ENCODE measurements around the gene KLF9.
"Not testable (repeated sequence)": the region's sequence is repeated elsewhere in the genome, so short reads cannot be mapped to it uniquely, and the experiment has no call there.

The KLF9 gene

DNA sequence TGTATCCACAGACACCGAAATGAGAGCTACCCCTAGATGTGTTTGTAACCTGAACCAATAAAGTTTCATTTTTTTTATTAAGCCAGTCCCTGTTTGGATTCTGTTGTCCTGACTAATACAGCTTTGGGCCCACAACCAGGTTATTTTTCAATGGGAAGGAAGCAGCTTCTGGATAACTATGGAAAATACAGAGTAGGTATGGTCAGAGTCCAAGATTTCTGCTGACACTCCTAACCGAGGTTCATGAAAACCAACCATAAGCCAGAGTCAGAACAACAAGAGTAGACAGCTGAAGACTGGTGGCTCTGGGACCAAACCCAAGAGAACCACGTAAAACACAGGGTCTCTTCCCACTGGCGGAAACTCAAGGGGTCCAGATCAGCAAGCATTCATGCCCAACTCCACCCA is 10.8 kb downstream of the KLF9 start:
- no peak for DNase-seq (ENCODE audit: low read depth)

DNA sequence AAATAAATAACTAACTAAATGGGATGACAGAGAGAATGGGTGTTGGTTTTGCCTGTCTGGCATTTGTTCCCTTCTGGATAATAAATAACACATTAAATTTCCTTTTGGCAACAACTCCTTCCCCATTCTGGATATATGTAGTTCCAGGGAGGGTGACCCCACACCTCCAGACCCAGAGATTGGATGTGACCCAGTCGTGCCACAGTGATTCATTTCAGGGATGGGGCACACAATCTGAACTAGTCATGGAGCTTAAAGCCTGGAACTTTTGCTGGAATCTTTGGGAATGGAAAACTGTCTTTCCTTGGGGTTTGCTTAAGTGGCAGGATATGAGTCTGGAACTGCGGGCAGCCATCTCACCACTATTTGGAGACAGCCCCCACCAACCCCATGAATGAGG is 11.3 kb downstream of the KLF9 start:
- no peak for DNase-seq (ENCODE audit: low read depth)

GRCh38 chr9:70402213-70402612 is 12.2 kb downstream of the KLF9 start:
- DNase-seq (ENCODE audit: low read depth): no peak

- DNase-seq (ENCODE audit: low read depth): not testable (repeated sequence)
Observed at GRCh38 chr9:70401241-70401640, 13.2 kb downstream of the KLF9 start.

- no peak for DNase-seq (ENCODE audit: low read depth)
Observed at GRCh38 chr9:70400107-70400892, 14.2 kb downstream of the KLF9 start.

DNA sequence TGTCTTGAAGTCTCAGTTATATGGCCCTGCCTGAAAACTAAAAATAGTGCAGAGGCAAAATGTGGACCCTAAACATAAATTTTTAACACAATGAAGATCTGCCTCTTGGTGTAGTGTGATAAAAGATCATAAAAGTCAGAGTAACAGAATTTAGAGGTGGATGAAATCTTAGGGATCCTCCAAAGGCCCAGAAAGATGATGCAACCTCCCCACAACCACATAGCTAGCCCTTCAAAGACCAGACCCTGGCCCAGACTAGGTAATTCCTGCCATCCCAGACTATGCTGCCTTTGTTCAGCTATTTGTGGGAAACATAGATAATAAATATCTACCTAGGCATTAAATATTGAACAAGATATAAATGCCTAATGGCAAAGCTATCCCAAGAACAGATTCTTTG is 15.3 kb downstream of the KLF9 start:
- no peak for DNase-seq (ENCODE audit: low read depth)

- no peak for DNase-seq (ENCODE audit: low read depth)
Observed at GRCh38 chr9:70398145-70398556, 16.3 kb downstream of the KLF9 start.

GRCh38 chr9:70395652-70396051 is 18.8 kb downstream of the KLF9 start:
- DNase-seq (ENCODE audit: low read depth): no peak

DNA sequence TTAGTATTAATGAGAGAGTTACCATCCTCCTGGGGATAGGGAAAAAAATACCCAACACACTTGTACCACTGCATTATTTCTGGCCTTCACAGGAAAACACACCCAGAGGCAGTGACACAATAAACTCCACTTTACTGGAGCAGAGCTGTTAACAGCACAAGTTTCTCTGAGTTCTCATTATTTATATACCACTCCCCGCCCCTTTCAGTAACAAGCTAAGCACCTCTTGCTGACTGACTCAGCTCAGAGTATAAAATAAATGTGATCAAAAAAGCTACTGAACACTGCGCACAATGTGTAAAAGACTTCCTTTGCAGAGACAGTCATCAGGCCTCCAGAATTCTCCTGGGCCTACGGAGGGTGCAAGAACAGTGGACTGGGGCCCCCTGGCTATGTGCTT is 21.6 kb downstream of the KLF9 start:
- DNase-seq (ENCODE audit: low read depth): no peak

- DNase-seq (ENCODE audit: low read depth): no peak
Observed at GRCh38 chr9:70392189-70392588, 22.3 kb downstream of the KLF9 start.

- no peak for DNase-seq (ENCODE audit: low read depth)
Observed at GRCh38 chr9:70390933-70391341, 23.5 kb downstream of the KLF9 start.

DNA sequence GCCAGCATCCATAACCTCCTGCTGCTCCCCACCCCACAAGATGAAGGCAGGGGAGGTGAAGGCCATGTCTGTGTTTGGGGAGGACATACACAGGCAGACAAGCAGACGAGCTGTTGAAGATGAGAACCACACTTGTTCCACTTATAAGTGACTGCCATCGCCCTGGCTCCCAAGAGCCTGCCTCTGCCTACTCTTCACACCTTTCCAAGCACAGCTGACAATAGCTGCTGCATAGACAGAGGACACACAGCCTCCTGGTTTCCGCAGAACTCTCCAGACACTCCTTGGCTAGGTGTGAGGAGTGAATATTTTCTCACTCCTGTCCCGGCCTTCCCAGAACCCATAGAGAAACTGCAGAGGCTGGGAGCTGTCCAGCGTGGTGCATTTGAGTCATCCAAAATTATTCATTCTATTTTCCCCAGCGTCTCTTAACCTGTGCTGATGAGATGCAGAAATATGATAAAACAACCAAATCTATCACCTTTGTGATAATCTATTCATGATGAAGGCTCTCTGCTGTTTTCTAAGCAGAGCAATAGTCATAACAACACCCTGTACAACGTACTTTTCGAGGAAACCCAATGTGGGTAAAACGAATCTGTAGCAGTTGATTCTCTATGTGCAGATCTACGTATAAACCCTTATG is 24.7 kb downstream of the KLF9 start:
- DNase-seq (ENCODE audit: low read depth): no peak

DNA sequence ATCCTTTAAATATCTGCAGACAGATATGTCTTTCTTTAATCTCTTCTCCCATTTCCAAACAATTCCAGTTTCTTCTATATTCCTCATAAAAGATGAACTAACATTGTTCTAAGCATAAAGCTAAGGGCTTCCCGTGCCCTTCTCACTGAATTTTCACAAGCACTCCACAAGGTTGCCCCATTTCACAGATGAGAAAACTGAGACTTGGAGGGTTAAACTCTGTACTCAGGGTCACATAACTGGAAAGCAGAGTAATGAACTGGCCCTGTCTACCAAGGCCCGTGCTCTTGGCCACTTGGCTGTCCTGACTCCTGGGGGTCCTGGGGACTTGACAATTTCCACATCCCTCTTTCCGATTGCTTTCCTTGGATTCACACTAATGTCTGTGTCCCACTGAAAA is 25.3 kb downstream of the KLF9 start:
- DNase-seq (ENCODE audit: low read depth): no peak

DNA sequence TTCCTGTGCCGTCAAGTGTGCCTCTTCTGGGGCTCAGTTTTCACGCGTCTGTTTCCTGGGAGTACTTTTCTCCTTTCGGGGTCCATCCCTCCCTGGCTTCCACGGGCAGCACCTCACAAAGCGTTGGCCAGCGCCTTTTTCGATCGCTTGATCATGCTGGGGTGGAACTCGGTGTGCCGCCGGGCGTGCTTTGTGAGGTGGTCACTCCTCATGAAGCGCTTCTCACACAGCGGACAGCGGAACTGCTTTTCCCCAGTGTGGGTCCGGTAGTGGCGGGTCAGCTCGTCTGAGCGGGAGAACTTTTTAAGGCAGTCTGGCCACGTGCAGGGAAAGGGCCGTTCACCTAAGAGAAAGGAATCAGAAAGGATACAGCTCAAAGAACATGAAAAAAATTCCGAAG is 26.8 kb downstream of the KLF9 start:
- no peak for DNase-seq (ENCODE audit: low read depth)

DNA sequence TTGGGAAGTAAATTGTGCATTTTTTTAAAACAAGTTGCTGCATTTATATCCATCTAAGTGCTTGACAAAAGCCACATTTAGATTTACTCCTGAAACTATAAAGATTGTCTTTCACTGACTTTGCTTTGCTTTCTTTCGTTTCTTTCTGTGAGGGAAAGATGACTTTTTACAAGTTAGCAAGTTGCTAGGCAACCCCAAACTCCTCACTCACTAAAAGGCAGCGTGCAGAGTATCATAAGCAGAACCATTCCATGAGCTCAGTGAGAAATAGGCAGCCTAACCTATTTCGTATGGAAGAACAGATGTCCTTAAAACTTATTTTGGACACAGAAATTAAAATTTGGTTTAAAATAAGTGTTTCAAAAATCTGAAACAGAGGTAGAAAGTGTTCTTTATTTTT is 29.0 kb downstream of the KLF9 start:
- no peak for DNase-seq (ENCODE audit: low read depth)

DNA sequence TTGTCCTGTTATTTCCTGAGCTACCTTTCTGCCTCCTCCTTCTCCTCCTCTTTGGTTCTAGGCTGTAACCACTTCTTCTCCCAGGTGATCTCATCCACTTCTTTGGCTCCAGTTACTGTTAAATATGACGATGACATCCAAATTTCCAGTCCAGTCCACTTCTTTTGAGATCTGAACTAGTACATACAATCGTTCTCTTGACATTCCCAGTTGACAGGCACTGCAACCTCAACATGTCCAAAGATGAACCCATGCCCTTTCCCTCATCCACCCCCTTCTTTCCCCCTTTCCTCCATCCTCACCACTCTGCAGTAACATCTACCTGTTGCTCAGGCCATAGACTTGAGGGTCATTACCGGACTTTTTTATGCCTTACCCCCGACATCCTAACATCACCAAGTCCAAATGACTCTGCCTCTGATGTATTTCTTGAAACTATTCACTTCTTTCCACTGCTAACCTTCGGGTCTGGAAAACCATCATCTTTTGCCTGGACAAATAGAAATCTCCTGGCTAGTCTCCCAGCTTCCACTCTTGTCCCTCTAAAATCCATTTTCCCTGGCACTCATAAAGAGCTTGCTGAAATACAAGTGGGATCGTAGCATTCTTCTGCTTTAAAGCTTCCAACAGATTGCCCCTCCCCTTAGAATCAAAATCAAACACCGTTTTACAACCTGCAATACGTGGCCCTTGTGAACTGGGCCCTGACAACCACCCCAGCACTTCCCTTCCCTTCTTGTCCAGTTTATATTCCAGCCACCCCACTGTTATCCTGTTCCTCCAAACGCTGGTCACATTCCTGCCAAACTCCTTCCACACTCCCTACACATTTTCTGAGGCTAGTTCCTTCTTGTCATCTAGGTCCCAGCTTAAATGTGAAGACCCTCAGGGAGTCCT is 31.5 kb downstream of the KLF9 start:
- DNase-seq (ENCODE audit: low read depth): no peak

- DNase-seq (ENCODE audit: low read depth): no peak
Observed at GRCh38 chr9:70382046-70382708, 32.3 kb downstream of the KLF9 start.

- no peak for DNase-seq (ENCODE audit: low read depth)
Observed at GRCh38 chr9:70374962-70375618, 39.4 kb downstream of the KLF9 start.

DNA sequence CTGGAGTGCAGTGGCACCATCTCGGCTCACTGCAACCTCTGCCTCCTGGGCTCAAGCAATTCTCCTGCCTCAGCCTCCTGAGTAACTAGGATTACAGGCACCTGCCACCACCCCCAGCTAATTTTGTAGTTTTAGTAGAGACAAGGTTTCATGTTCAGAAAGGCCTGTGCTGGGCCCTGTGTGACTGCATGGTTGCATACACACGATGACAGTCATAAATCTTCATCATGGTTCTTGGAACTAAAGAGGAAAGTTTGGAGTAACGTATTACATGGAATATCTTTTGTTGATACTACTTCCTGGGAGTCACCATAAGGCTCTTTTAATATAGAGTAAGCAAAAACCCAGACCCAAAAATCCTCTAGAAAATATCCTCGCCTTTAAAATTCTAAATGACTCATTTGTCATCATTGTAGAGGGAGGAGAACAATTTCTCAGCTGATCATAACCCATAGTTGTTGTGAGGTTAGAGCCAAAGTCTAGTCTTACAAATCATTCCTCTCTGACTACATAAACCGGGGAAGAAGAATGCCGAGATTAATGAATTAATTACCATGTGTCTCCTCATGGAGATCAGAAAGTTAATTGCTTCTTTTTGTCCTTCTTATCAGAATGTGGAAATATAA is 47.0 kb downstream of the KLF9 start:
- DNase-seq (ENCODE audit: low read depth): no peak

GRCh38 chr9:70363760-70364159 is 50.7 kb downstream of the KLF9 start:
- no peak for DNase-seq (ENCODE audit: low read depth)

DNA sequence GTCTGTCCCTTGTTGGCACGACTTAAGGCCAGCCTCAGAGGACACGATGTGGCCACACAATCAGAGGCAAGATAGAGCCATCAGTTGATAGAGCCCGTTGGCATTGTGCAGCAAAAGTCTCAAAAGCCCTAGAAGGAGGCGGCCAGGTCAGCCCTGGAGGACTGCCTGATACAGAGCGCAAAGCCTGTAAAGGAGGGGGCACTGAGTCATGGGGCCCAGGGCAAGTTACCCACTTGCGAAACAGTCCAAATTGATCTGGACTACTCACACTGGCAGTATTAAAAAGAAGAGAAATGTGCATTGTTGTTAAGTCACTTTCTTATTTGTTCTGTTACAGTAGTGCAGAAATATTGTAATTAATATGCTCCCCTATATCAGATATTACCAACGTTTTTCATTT is 51.5 kb downstream of the KLF9 start:
- no peak for DNase-seq (ENCODE audit: low read depth)

All from HS-27A (cell line).